H1 (cell line): ENCODE measurements around the gene NODAL. TPM values are rescaled to one million over a fixed set of nuclear protein-coding genes. Genes with fewer than 3 reads are reported as not detected.

ENCODE experiments used
- HDAC2 ChIP-seq, 2 experiments: fragments of 300-600 bp in 1 of 2; sonication (generic) in 1 of 2; IDR thresholded peaks; 2 replicates each; pipeline ENCODE4 v1.6.1; 2011 to 2012; ENCODE audit warnings: low read depth in 2 of 2, low read length in 2 of 2, mild to moderate bottlenecking in 2 of 2, moderate library complexity in 2 of 2, borderline replicate concordance in 1 of 2, inconsistent platforms in 1 of 2
- KDM5A ChIP-seq: fragments of 200-600 bp; IDR thresholded peaks from 2 replicates; pipeline ENCODE4 v1.7.1; 2012; ENCODE audit warnings: mild to moderate bottlenecking, low read length, inconsistent platforms, mixed read lengths
- NRF1 ChIP-seq: IDR thresholded peaks from 2 replicates; pipeline ENCODE4 v1.6.1; 2011; ENCODE audit warnings: mild to moderate bottlenecking, low read depth, low read length, improper control_type of control experiment
- RFX5 ChIP-seq: IDR thresholded peaks from 2 replicates; pipeline ENCODE4 v1.6.1; 2011; ENCODE audit warnings: low read depth, low read length, improper control_type of control experiment, borderline replicate concordance
- SP2 ChIP-seq: IDR thresholded peaks from 2 replicates; pipeline ENCODE4 v1.6.1; 2012; ENCODE audit warnings: mild to moderate bottlenecking, low read length, inconsistent platforms
- TEAD4 ChIP-seq: IDR thresholded peaks from 2 replicates; pipeline ENCODE4 v1.6.1; 2012; ENCODE audit warnings: low read depth, low read length, inconsistent platforms, mixed read lengths
- polyA plus RNA-seq, 7 experiments: library from polyadenylated mRNA; depleted of rRNA in 3 of 7; stranded (reverse) in 5 of 7; unstranded in 2 of 7; fragments of >200 nt in 5 of 7; fragments of 200-250 nt in 2 of 7; gene quantifications; 1 replicate in 5 of 7; 2 replicates in 1 of 7; 4 replicates in 1 of 7; pipeline versions ENCODE4 v1.2.1 to v1.2.3, GENCODE V29; 2011 to 2013; ENCODE audit warnings: missing spikeins in 2 of 7, mixed read lengths in 2 of 7
- total RNA-seq: library from RNA; stranded (reverse); fragmentation: NEBNext Ultra II Directional; extraction: Animal tissue kit (Norgen Biotek cat#: 25700); gene quantifications from 2 replicates; pipeline ENCODE4 v1.2.1, GENCODE V29; 2021
- TF ChIP-seq, protein P1 (sequence below), 3 experiments: IDR thresholded peaks; 1 replicate in 2 of 3; 2 replicates in 1 of 3; pipeline versions ENCODE4 v1.5.1 to v1.6.1; 2011; ENCODE audit warnings: low read length in 3 of 3, mild to moderate bottlenecking in 3 of 3, inconsistent platforms in 2 of 3, low read depth in 1 of 3, moderate library complexity in 1 of 3; ENCODE audit not compliant: insufficient read depth in 1 of 3; ENCODE audit errors: control extremely low read depth in 1 of 3

NODAL gene
- total and polyA plus RNA-seq, 2 of the 8 experiments (the other 6 are each of a cell fraction or from before 2014, with no cell fraction given), result 2.0 to 7.3 TPM

DNA sequence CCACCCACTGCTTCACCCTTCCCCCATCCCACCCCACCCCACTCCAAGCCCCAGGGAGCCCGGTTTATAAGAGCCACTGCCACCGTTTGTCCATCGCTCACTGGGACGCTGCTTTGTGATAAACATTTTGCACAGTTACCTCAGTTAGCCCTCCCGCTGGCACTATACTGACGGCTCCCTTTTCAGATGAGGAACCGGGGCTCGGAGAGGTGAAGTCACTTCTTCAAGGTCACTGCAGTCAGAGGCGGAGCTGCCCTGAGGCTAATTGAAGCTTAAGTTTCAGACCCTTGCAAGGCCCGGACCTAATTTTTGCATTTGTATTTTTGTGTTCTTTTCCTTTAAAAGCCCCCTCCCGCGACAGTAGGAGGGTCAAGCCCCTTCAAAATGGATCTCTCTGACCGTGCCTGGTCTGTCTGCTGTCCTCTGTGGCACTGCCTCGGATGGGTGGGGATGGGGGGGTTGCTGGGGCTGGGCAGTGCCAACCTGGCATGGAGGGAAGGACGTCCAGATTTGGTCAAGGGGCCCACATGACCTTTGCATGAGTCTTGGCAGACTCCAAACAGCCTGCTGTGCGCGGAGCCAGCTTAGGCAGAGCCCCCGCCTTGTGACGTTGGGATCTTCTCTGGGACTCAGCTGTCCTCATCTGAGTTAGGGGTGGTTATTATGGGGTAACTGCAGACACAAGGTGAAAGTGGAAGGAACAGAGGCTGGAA is 17.7 kb upstream of the NODAL start (continued):
- TF ChIP-seq TEAD4, result no peak
- no peak for TF ChIP-seq NRF1
- TF ChIP-seq, protein P1, sequence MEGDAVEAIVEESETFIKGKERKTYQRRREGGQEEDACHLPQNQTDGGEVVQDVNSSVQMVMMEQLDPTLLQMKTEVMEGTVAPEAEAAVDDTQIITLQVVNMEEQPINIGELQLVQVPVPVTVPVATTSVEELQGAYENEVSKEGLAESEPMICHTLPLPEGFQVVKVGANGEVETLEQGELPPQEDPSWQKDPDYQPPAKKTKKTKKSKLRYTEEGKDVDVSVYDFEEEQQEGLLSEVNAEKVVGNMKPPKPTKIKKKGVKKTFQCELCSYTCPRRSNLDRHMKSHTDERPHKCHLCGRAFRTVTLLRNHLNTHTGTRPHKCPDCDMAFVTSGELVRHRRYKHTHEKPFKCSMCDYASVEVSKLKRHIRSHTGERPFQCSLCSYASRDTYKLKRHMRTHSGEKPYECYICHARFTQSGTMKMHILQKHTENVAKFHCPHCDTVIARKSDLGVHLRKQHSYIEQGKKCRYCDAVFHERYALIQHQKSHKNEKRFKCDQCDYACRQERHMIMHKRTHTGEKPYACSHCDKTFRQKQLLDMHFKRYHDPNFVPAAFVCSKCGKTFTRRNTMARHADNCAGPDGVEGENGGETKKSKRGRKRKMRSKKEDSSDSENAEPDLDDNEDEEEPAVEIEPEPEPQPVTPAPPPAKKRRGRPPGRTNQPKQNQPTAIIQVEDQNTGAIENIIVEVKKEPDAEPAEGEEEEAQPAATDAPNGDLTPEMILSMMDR (IDR thresholded peaks at IDR 0.05; ENCODE audit: control extremely low read depth in 1 of 3, insufficient read depth in 1 of 3, low read depth in 1 of 3, low read length in 3 of 3), result no peak
- TF ChIP-seq HDAC2 (IDR thresholded peaks at IDR 0.05; ENCODE audit: borderline replicate concordance in 1 of 2, low read depth in 2 of 2, low read length in 2 of 2), result no peak
- TF ChIP-seq RFX5, result no peak
- no peak for TF ChIP-seq KDM5A
- TF ChIP-seq SP2, result no peak
